Bone marrow (tissue), 2 donors: ENCODE data around the gene TAS2R41.
"Not testable (repeated sequence)": the region's sequence is repeated elsewhere in the genome, so short reads cannot be mapped to it uniquely, and the experiment has no call there.

Experiments used
- DNase-seq, 2 donors: peaks; one replicate each; lab custom pipeline; 2025; lab: John Stamatoyannopoulos, UW

The TAS2R41 gene

GRCh38 chr7:143456992-143457793 lies 20.5 kb upstream of the TAS2R41 start:
- DNase-seq = no peak

DNA sequence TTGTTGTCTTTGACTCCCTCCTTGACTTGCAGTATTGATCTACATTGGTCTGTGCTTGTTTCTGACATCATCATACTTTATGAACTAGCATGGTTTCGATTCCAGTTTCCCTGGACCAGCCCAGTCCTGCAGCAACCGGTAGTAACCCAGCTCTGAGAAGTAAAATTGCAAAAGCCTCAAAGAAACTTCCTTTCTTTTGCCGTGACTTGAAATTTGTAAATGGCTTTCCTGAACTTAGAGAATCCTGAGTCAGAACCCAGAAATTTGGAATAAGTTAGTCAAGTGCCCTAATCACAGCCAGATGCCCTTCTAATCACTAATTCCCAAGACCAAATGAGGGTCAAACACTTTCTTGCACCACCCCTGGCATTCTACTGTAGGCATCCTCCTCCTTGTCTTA lies 19.4 kb upstream of the TAS2R41 start:
- DNase-seq = no peak

- DNase-seq = no peak
Measured at GRCh38 chr7:143458681-143459080, 19.0 kb upstream of the TAS2R41 start.

DNA sequence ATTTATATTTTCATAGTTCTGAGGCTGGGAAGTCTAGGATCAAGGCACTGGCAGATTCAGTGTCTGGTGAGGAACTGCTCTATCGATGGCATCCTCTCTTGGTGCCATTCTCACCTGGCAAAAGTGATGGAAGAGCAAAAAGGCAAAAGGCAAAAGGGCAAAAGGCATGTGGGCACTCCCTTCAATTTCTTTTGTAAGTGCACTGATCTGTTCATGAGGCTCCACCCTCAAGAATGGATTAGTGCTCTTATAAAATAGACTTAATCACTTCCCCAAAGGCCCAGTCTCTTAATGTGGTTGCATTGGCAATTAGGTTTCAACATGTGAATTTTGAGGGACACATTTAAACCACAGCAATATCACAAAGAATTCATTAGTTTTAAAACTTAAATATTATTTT lies 18.3 kb upstream of the TAS2R41 start:
- no peak for DNase-seq

DNA sequence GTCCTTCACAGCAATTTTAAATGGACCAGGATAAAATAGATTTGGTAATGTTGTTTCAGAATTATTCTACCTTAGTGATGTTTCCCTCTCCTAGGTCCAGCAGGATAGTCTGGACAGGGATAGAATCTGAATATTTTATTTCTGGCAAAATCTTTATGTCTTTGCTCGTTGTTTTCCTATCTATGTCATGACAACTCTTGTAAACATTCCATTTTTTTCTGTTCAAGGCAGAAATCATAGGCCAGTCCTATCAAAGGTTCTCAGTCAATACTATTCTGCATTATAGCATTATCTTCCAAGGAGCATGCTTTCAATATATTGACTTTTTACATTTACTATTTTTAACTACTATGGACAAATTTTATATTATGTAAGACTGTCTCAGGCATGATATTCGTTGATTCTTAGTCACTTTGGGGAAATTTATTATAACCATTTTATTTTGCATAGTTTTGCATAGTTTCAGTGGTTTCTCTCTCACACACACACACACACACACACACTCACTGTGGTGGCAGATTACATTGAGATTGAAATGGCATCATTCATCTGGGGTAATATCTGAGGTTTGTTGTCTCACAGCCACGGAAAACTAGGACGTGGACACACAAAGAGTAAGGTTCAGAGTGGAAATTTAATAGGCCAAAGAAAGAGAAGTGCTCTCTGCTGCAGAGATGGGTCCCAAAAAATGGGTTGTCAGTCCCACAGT lies 17.2 kb upstream of the TAS2R41 start:
- DNase-seq = no peak

GRCh38 chr7:143462045-143462444 lies 15.6 kb upstream of the TAS2R41 start:
- no peak for DNase-seq

DNA sequence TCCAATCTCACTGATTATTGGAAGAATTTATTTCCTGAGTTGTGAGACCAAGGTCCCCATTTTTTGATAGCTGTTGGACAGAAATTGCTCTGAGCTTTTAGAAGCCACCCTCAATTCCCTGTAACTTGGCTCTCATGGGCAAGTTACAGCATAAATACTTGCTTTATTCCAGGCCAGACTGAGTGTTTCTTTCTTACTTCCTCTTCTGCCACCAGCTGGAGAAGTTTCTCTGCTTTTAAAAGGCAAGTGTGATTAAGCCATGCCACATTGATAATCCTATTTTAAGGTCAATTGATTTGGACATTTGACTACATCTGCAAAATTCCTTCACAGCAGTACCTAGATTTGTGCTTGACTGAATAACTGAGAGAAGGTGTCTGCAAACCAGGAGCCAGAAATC lies 14.1 kb upstream of the TAS2R41 start:
- peak in 1 of 2 donors; percentile 3 for DNase-seq

- no peak for DNase-seq
Measured at GRCh38 chr7:143463957-143464356, 13.7 kb upstream of the TAS2R41 start.

GRCh38 chr7:143467724-143468123 lies 9.9 kb upstream of the TAS2R41 start:
- no peak for DNase-seq

DNA sequence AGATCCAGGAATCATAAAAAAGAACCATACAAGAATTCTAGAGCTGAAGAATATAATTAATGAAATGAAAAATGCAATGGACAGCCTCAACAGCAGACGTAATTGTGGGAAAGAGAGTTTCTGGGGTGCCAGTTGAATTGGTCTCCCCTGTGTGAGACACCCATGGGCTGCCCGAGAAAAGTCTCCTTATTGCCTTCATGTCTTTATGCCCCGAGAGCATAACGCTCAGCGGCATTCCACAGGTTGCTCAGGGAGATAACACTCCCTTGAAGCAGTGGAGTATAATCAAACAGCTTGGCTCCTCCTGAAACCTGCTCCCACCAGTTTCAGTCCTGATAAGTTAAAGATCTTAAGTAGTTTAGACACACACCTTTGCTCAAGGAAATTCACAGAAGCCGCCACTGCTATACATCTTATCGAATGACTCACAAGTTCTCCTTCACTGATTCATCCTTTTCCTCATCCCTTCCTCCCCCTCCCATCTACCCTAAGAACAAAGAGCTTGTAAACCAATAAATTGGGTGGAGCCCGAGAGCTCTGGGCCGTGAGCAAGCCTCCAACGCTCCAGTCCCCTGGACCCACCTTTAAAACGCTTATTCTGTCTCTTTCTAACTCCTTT lies 5.5 kb upstream of the TAS2R41 start:
- DNase-seq = not testable (repeated sequence)

GRCh38 chr7:143479055-143479766 lies 1.5 kb downstream of the TAS2R41 start:
- no peak for DNase-seq

GRCh38 chr7:143480501-143480900 lies 2.8 kb downstream of the TAS2R41 start:
- no peak for DNase-seq

DNA sequence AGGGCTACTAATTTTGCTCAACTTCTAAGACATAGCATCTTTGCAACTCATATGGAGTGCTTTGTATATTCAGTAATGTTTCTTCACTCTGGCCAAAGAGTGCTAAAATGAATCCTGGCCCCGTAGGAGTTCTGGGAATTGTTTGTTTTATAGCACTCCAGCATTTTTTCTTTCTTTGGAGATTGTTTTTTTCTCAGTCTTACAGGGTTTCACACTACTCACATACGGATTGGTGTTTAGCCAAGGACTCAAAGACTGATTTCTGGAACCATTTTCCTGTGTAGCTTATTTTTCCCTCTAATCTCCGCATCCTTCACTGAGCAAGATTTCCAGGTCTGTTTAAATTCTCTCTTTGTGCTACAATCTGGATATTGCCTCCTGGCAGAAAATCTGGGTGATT lies 6.4 kb downstream of the TAS2R41 start:
- no peak for DNase-seq

GRCh38 chr7:143485094-143485493 lies 7.4 kb downstream of the TAS2R41 start:
- peak in 1 of 2 donors; percentile 23 for DNase-seq

GRCh38 chr7:143485500-143485899 lies 7.8 kb downstream of the TAS2R41 start:
- no peak for DNase-seq

GRCh38 chr7:143486266-143486665 lies 8.6 kb downstream of the TAS2R41 start:
- DNase-seq = peak in 1 of 2 donors; percentile 9

GRCh38 chr7:143487061-143487460 lies 9.4 kb downstream of the TAS2R41 start:
- DNase-seq = no peak

GRCh38 chr7:143487566-143487965 lies 9.9 kb downstream of the TAS2R41 start:
- peak; percentile 9 to 36 for DNase-seq

GRCh38 chr7:143490717-143491306 lies 13.1 kb downstream of the TAS2R41 start:
- DNase-seq = peak in 1 of 2 donors; percentile 41

- DNase-seq = peak in 1 of 2 donors; percentile 85
Measured at GRCh38 chr7:143492043-143492471, 14.4 kb downstream of the TAS2R41 start.

DNA sequence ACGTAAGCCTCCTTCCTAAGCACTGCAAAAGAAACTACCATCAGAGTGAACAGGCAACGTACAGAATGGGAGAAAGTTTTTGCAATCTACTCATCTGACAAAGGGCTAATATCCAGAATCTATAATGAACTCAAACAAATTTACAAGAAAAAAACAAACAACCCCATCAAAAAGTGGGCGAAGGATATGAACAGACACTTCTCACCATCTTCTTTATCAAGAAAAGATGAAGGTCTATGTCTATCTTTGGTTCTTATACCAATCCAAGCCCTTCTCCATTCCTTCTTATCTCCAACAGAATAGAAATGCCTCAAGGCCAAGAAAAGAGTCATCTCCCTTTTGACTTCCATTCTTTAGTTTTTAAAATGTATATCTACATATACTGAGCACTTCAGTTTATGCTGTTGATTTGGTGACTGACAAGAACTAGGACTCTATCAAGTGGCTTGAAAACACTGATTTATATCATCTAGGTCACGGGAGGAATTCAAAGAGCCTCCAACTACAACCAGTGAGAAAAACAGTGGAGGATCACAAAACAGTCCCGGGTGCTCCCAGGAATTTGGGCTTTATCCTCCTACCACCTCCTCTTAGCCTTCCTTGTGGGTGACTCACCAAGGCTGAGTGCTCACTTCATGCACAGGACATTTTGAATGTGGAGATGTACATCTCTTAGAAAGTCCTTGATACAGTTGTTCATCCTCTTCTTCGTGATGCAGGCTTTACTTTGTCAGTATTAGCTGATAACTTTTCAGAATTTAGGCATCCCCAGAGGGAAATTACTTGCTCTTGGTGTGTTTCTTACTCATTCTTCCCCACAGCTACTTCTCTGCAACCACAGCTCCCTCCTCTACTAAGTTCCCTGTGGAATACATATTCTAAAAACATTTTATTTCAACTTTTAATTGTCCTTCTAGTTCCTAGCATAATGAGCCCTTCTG lies 15.4 kb downstream of the TAS2R41 start:
- no peak for DNase-seq
